SU-DHL-6 (cell line): ENCODE measurements around the gene PDE2A.

Experiments used
- H2AFZ ChIP-seq: fragments of 200-600 bp; sonication (generic); 2 replicates; pipeline ENCODE4 v1.6.1; 2014; ENCODE audit warnings: low read depth, mild to moderate bottlenecking, moderate library complexity, mixed read lengths, antibody characterized with exemption, low read length; ENCODE audit not compliant: severe bottlenecking
- H3F3A ChIP-seq: fragments of 200-600 bp; shearing (Covaris generic); 2 replicates; pipeline ENCODE4 v1.6.0; 2016; ENCODE audit warnings: antibody characterized with exemption, mild to moderate bottlenecking; ENCODE audit not compliant: insufficient read depth
- H3K27ac ChIP-seq: fragments of 200-600 bp; sonication (generic); 2 replicates; pipeline ENCODE4 v1.5.1; 2016; ENCODE audit warnings: low read depth, mild to moderate bottlenecking, low read length, moderate library complexity, mixed read lengths
- H3K27me3 ChIP-seq: fragments of 200-600 bp; sonication (generic), shearing (Covaris generic); 2 replicates; pipeline ENCODE4 v1.6.0; 2014; ENCODE audit warnings: mild to moderate bottlenecking, low read length
- H3K36me3 ChIP-seq: fragments of 200-600 bp; sonication (generic); 2 replicates; pipeline ENCODE4 v1.6.1; 2014; ENCODE audit warnings: mild to moderate bottlenecking, low read length, mixed read lengths
- H3K4me2 ChIP-seq: fragments of 300-600, 200-600 bp; shearing (Covaris generic), sonication (generic); 2 replicates; pipeline ENCODE4 v1.6.0; 2014; ENCODE audit warnings: low read length, low read depth, mild to moderate bottlenecking; ENCODE audit not compliant: poor library complexity, severe bottlenecking
- H3K4me3 ChIP-seq: fragments of 200-600 bp; sonication (generic); 2 replicates; pipeline ENCODE4 v1.5.1; 2014; ENCODE audit warnings: antibody characterized with exemption, low read length, mild to moderate bottlenecking, mixed read lengths; ENCODE audit not compliant: insufficient read depth, poor library complexity, severe bottlenecking
- H3K79me2 ChIP-seq: fragments of 200-600 bp; sonication (generic); 2 replicates; pipeline ENCODE4 v1.6.1; 2014; ENCODE audit warnings: mild to moderate bottlenecking, low read length, moderate library complexity; ENCODE audit not compliant: insufficient read depth
- H3K9ac ChIP-seq: fragments of 200-600 bp; sonication (generic); 2 replicates; pipeline ENCODE4 v1.7.0; 2014; ENCODE audit warnings: mild to moderate bottlenecking, low read length
- H3K9me2 ChIP-seq: fragments of 200-600 bp; sonication (generic); replicated peaks from 2 replicates; pipeline ENCODE4 v1.6.1; 2014; ENCODE audit warnings: low read length; ENCODE audit not compliant: insufficient read depth
- H3K9me3 ChIP-seq: fragments of 200-600 bp; sonication (generic); 2 replicates; pipeline ENCODE4 v1.6.1; 2014; ENCODE audit warnings: low read length, mixed read lengths; ENCODE audit not compliant: insufficient read depth
- H4K20me1 ChIP-seq: fragments of 200-600 bp; sonication (generic); 2 replicates; pipeline ENCODE4 v1.6.1; 2014; ENCODE audit warnings: low read depth, mild to moderate bottlenecking, antibody characterized with exemption, low read length, moderate library complexity, mixed read lengths
- EZH2phosphoT487 ChIP-seq: fragments of 200-600 bp; sonication (generic), shearing (Covaris generic); conservative IDR thresholded peaks from 2 replicates; pipeline ENCODE4 v1.6.1; 2018; ENCODE audit warnings: mild to moderate bottlenecking, antibody characterized with exemption, low read length, moderate library complexity, mixed read lengths
- TF ChIP-seq, protein P1 (sequence below): fragments of 200-600 bp; sonication (generic); IDR thresholded peaks from one replicate; pipeline ENCODE4 v1.5.1; 2017; ENCODE audit warnings: antibody characterized with exemption, mild to moderate bottlenecking, low read length, moderate library complexity; ENCODE audit not compliant: insufficient read depth, poor library complexity, severe bottlenecking

Gene PDE2A

DNA sequence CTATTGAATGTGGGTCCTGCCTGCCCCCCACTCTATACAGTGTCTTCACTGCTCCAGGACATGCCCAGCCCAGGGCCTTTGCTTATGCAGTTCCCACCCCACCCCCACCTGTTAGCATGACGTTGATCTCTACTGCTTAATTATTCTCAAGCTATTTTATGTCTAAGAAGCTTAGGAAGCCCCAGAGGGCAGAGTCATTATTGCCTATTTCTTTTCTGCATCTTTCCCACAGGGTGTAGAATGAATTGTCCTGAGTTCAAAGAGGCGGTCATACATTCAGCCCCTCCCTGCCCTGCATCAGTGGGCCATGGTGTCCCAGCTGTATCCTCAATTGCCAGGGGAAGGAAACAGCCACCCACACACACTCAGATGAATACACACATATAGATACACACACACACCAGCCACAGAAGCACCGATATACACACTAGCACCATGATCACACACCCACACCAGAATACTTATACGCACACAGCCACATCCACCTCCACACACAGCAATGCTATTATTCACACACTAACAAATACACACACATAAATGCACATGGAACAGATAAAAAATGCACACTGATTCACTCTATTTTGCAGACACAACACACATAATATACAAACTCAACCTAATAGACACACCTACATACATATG, 1.5 kb downstream of the PDE2A start:
- Histone ChIP-seq H3K79me2 (no peaks in the 10 kb centered on the region), H3F3A (no peaks in the 10 kb centered on the region), H3K27ac (no peak overlapping the region), H4K20me1 (no peaks in the 10 kb centered on the region), H3K9me2 (no peaks in the 10 kb centered on the region), H3K4me2 (no peak overlapping the region), H3K36me3 (no peaks in the 10 kb centered on the region), H3K9me3 (peaks cover 6% of the 10 kb centered on the region; the same call in 1 of the 2 replicates), H2AFZ (no peak overlapping the region), H3K27me3 (no peaks in the 10 kb centered on the region), H3K4me3 (no peak overlapping the region), H3K9ac (no peak overlapping the region)
- TF ChIP-seq, protein P1, sequence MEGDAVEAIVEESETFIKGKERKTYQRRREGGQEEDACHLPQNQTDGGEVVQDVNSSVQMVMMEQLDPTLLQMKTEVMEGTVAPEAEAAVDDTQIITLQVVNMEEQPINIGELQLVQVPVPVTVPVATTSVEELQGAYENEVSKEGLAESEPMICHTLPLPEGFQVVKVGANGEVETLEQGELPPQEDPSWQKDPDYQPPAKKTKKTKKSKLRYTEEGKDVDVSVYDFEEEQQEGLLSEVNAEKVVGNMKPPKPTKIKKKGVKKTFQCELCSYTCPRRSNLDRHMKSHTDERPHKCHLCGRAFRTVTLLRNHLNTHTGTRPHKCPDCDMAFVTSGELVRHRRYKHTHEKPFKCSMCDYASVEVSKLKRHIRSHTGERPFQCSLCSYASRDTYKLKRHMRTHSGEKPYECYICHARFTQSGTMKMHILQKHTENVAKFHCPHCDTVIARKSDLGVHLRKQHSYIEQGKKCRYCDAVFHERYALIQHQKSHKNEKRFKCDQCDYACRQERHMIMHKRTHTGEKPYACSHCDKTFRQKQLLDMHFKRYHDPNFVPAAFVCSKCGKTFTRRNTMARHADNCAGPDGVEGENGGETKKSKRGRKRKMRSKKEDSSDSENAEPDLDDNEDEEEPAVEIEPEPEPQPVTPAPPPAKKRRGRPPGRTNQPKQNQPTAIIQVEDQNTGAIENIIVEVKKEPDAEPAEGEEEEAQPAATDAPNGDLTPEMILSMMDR, result no peak
- TF ChIP-seq EZH2phosphoT487, result no peak

DNA sequence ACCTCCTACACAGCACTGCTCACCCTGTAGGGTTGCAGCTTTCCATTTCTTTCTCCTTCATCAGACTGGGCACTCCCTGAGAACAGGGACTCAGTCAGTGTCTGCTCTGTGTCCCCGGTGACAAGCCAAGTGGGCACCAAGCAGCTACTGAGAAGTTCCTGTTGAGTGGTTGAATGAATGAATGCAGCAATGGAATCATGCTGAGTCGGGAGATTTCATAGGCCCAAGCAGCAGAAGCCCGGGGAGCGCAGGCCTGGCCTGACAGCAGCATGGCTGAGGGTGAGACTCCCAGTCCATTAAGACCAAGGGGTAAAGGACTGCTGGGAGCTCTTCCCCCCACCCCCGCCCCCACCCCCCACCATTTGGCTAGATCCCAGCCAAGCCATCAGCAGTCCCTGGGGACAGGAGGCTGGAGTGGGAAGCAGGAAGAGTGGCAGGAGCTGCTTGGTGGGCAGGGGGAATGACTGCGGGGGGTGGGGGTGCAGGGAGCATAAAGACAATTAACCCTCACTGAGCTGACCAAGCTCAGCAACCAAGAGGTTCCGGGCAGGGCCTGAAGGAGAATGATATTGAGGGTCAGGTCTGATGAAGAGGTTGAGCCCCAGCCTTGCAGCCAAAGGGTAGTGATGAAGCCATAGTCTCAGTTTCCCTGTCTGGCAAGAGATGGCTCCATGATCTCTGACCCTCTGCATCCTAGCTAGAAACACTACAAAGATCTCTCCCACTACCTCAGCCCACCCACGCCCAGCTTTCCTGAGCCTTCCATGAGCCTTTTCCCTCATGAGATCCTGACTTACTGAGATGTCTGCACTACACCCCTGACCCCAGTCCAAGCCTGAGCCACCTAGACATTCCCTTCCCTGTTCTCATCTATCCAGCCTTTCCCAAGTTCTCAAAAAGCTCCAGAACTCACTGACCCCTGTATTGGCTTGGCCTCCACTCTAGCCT, 2.8 kb downstream of the PDE2A start:
- H3K4me3 ChIP-seq, result no peak overlapping the region
- no peaks in the 10 kb centered on the region for H3K79me2 ChIP-seq
- H3K9me3 ChIP-seq, result peaks cover 11% of the 10 kb centered on the region; the same call in 1 of the 2 replicates
- H3K27ac ChIP-seq, result no peak overlapping the region
- no peak overlapping the region for H2AFZ ChIP-seq
- no peaks in the 10 kb centered on the region for H3K36me3 ChIP-seq
- H3F3A ChIP-seq, result no peaks in the 10 kb centered on the region
- no peaks in the 10 kb centered on the region for H4K20me1 ChIP-seq
- H3K4me2 ChIP-seq, result no peak overlapping the region
- no peaks in the 10 kb centered on the region for H3K27me3 ChIP-seq
- no peaks in the 10 kb centered on the region for H3K9me2 ChIP-seq
- TF ChIP-seq, protein P1, result no peak
- no peak for TF ChIP-seq EZH2phosphoT487
- no peak overlapping the region for H3K9ac ChIP-seq

DNA sequence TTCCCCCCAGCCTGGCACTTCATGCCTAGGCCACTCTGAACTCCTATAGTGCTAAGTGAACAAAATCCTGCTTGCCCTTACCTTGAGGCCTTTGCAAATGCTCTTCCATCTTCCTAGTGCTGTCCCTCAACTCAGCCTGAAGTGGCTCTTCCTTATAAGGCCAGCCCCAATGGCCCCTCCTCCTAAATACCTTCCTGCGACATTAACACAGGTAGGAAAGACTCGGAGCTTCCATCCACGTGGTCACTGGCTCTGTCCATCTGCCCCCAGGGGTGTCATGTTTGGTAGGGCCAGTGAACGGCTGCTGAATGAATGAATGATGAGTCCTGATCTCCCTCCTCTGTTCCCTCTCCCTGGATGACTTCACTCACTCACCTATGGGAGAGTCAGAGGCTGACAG, 4.2 kb downstream of the PDE2A start:
- Histone ChIP-seq H3K9me2 (no peaks in the 10 kb centered on the region), H3K4me2 (no peak overlapping the region), H3K9ac (no peak overlapping the region), H4K20me1 (no peaks in the 10 kb centered on the region), H3K27me3 (no peaks in the 10 kb centered on the region), H3K79me2 (no peaks in the 10 kb centered on the region), H3K4me3 (no peak overlapping the region), H3K27ac (no peak overlapping the region), H2AFZ (no peak overlapping the region), H3F3A (no peaks in the 10 kb centered on the region), H3K36me3 (no peaks in the 10 kb centered on the region), H3K9me3 (peaks cover 11% of the 10 kb centered on the region; the same call in 1 of the 2 replicates)
- TF ChIP-seq, protein P1, result no peak
- TF ChIP-seq EZH2phosphoT487, result no peak
